Fibroblast of lung (primary cell): ENCODE data around the gene MED15. TPM values are rescaled to one million over a fixed set of nuclear protein-coding genes. Genes with fewer than 3 reads are reported as not detected.

Source experiments
- DNase-seq, 2 donors: peaks; one replicate each; pipeline versions ENCODE4 v3.0.0 to v3.0.0-alpha.2; 2010; ENCODE audit warnings: low read depth in 2 of 2
- H2AFZ ChIP-seq: 2 replicates; pipeline ENCODE4 v1.5.1; 2012; ENCODE audit warnings: low read length, control low read depth, inconsistent platforms
- H3K27ac ChIP-seq: 2 replicates; pipeline ENCODE4 v1.5.1; 2011; ENCODE audit warnings: low read length, control low read depth; ENCODE audit not compliant: insufficient read depth
- H3K27me3 ChIP-seq: 2 replicates; pipeline ENCODE4 v1.5.1; 2011; ENCODE audit warnings: mild to moderate bottlenecking, low read length; ENCODE audit not compliant: control insufficient read depth, insufficient read depth
- H3K36me3 ChIP-seq: 2 replicates; pipeline ENCODE4 v1.5.1; 2011; ENCODE audit warnings: low read length; ENCODE audit not compliant: control insufficient read depth, insufficient read depth
- H3K4me1 ChIP-seq: 2 replicates; pipeline ENCODE4 v1.5.1; 2011; ENCODE audit warnings: low read length; ENCODE audit not compliant: control insufficient read depth, insufficient read depth; ENCODE audit errors: extremely low read depth
- H3K4me2 ChIP-seq: 2 replicates; pipeline ENCODE4 v1.5.1; 2011; ENCODE audit warnings: low read length, control low read depth; ENCODE audit not compliant: insufficient read depth; ENCODE audit errors: extremely low read depth
- H3K4me3 ChIP-seq, 4 experiments: fragments of 200-600 bp in 1 of 4; sonication (generic) in 1 of 4; replicated peaks in 1 of 4; 2 replicates each; pipeline ENCODE4 v1.5.1; 2011 to 2016; ENCODE audit warnings: low read length in 4 of 4, low read depth in 3 of 4, mild to moderate bottlenecking in 3 of 4, control low read depth in 2 of 4, inconsistent platforms in 1 of 4, mixed read lengths in 1 of 4; ENCODE audit not compliant: insufficient read depth in 1 of 4; ENCODE audit errors: control extremely low read depth in 1 of 4
- H3K79me2 ChIP-seq: 2 replicates; pipeline ENCODE4 v1.5.1; 2012; ENCODE audit warnings: mild to moderate bottlenecking, low read length, inconsistent platforms; ENCODE audit not compliant: control insufficient read depth, insufficient read depth
- H3K9ac ChIP-seq: 2 replicates; pipeline ENCODE4 v1.5.1; 2011; ENCODE audit warnings: mild to moderate bottlenecking, low read length, control low read depth; ENCODE audit not compliant: insufficient read depth
- H3K9me3 ChIP-seq: 2 replicates; pipeline ENCODE4 v1.5.1; 2012; ENCODE audit warnings: low read depth, low read length; ENCODE audit not compliant: control insufficient read depth, insufficient read depth
- H4K20me1 ChIP-seq: 2 replicates; pipeline ENCODE4 v1.5.1; 2011; ENCODE audit warnings: low read length; ENCODE audit not compliant: control insufficient read depth, insufficient read depth; ENCODE audit errors: extremely low read depth
- EZH2 ChIP-seq: IDR thresholded peaks from 2 replicates; pipeline ENCODE4 v1.5.1; 2012; ENCODE audit warnings: low read length, control low read depth, mild to moderate bottlenecking; ENCODE audit errors: missing control alignments
- polyA plus RNA-seq, 2 donors: library from polyadenylated mRNA; depleted of rRNA in 1 of 2; stranded (reverse) in 1 of 2; unstranded in 1 of 2; fragments of >200 nt; gene quantifications; 2 replicates each; pipeline ENCODE4 v1.2.1, GENCODE V29; 2011 to 2012; ENCODE audit warnings: missing spikeins in 1 of 2
- total RNA-seq: library from RNA; depleted of rRNA; stranded (reverse); fragments of >200 nt; gene quantifications from 2 replicates; pipeline ENCODE4 v1.2.1, GENCODE V29; 2014
- TF ChIP-seq, protein P1 (sequence below), 2 donors: IDR thresholded peaks in 1 of 2; conservative IDR thresholded peaks in 1 of 2; 1 replicate in 1 of 2; 2 replicates in 1 of 2; pipeline ENCODE4 v1.5.1; 2011 to 2012; ENCODE audit warnings: low read length in 2 of 2, control low read depth in 1 of 2, inconsistent platforms in 1 of 2, low read depth in 1 of 2, mild to moderate bottlenecking in 1 of 2

The MED15 gene
- total and polyA plus RNA-seq, 2 donors (not counting 1 experiment from before 2014, with no cell fraction given): 28.6 TPM

DNA sequence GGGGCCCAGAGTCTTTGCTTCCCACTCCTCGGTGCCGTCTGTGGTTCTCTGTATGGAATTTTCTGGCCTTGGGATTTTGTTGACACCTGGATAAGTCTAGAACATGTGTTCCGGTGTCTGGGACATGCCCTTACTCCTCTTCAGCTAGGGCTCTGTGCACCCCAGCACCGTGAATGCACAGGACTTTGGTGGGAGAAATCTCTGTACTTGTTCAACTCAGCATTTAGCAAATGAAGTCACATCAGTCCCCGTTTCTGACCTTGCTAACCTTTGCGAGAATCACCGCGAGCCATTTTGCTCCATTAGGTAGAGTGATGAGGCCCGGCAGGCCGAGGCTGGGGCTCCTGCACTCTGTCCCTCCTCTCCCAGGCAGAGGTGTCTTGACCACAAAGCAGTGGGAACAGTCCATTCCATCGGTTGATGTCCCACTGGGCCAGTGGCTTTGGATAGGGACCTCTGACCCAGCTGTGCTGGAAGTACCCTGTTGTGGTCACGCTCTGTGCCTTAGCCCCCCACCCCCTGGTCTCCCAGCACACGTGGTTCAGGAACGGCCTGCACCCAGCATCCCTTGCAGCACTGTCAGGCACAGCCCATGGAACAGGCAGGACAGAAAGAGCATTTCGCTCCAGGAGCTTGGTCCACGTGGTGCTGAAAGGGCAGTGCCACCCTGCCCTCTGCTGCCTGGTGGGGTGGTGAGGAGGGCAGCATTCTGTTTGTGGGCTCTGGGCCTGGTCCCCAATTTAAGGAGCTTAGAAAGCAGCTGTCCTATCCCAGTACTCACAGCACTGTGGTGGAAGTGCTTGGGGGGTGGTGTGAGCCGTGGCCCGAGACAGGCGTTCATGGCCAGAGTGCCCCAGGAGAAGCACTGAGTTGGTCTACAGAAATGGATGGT, 73.4 kb downstream of the MED15 start:
- DNase-seq: no peak
- peaks cover 6% of the 10 kb centered on the region for H3K79me2 ChIP-seq

GRCh38 chr22:20581503-20582170, 74.2 kb downstream of the MED15 start:
- H3K36me3 ChIP-seq: peaks cover 44% of the 10 kb centered on the region
- H3K4me1 ChIP-seq: no peaks in the 10 kb centered on the region
- H3K27me3 ChIP-seq: no peaks in the 10 kb centered on the region
- no peak overlapping the region for H3K4me2 ChIP-seq
- no peak overlapping the region for H3K4me3 ChIP-seq
- TF ChIP-seq, protein P1, sequence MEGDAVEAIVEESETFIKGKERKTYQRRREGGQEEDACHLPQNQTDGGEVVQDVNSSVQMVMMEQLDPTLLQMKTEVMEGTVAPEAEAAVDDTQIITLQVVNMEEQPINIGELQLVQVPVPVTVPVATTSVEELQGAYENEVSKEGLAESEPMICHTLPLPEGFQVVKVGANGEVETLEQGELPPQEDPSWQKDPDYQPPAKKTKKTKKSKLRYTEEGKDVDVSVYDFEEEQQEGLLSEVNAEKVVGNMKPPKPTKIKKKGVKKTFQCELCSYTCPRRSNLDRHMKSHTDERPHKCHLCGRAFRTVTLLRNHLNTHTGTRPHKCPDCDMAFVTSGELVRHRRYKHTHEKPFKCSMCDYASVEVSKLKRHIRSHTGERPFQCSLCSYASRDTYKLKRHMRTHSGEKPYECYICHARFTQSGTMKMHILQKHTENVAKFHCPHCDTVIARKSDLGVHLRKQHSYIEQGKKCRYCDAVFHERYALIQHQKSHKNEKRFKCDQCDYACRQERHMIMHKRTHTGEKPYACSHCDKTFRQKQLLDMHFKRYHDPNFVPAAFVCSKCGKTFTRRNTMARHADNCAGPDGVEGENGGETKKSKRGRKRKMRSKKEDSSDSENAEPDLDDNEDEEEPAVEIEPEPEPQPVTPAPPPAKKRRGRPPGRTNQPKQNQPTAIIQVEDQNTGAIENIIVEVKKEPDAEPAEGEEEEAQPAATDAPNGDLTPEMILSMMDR (conservative IDR thresholded peaks at IDR 0.05 in 1 of 2, IDR thresholded peaks at IDR 0.05 in 1 of 2; ENCODE audit: low read depth in 1 of 2, low read length in 2 of 2): no peak
- TF ChIP-seq EZH2: no peak
- no peak overlapping the region for H3K27ac ChIP-seq
- H3K79me2 ChIP-seq: peaks cover 5% of the 10 kb centered on the region
- DNase-seq: no peak
- no peaks in the 10 kb centered on the region for H4K20me1 ChIP-seq
- no peaks in the 10 kb centered on the region for H3K9me3 ChIP-seq
- H3K9ac ChIP-seq: no peak overlapping the region
- H2AFZ ChIP-seq: no peak overlapping the region

More for the DNA sequence above, 73.4 kb downstream of the MED15 start:
- Histone ChIP-seq H3K36me3 (peaks cover 37% of the 10 kb centered on the region), H3K9ac (no peak overlapping the region), H3K9me3 (no peaks in the 10 kb centered on the region), H3K4me2 (no peak overlapping the region), H3K4me3 (no peak overlapping the region), H4K20me1 (no peaks in the 10 kb centered on the region), H3K4me1 (no peaks in the 10 kb centered on the region), H3K27ac (no peak overlapping the region), H3K27me3 (no peaks in the 10 kb centered on the region), H2AFZ (no peak overlapping the region)
- TF ChIP-seq, protein P1 (conservative IDR thresholded peaks at IDR 0.05 in 1 of 2, IDR thresholded peaks at IDR 0.05 in 1 of 2; ENCODE audit: low read depth in 1 of 2, low read length in 2 of 2): no peak
- no peak for TF ChIP-seq EZH2

DNA sequence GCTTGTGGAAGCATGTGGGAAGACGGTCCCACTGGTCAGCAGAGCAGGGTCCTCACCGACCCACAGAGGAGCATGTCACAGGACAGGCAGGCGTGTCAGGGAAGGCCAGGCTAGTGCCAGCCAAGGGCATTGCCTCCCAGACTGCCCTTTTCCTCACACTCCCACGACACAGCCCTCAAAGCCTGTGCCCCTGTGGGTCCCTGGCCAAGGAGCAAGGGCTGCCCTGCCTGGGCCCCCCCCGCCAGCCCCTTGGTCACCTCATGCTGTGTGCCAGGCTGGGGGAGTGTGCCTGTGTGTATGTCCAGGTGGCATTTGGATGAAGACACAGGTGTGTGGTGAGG, 74.7 kb downstream of the MED15 start:
- Histone ChIP-seq H3K4me3 (no peak overlapping the region), H3K36me3 (peaks cover 46% of the 10 kb centered on the region), H3K79me2 (peaks cover 4% of the 10 kb centered on the region), H4K20me1 (no peaks in the 10 kb centered on the region), H3K9ac (no peak overlapping the region), H3K4me1 (no peaks in the 10 kb centered on the region), H3K27ac (no peak overlapping the region), H2AFZ (no peak overlapping the region), H3K27me3 (no peaks in the 10 kb centered on the region), H3K4me2 (no peak overlapping the region), H3K9me3 (no peaks in the 10 kb centered on the region)
- no peak for DNase-seq
- TF ChIP-seq, protein P1 (conservative IDR thresholded peaks at IDR 0.05 in 1 of 2, IDR thresholded peaks at IDR 0.05 in 1 of 2; ENCODE audit: low read depth in 1 of 2, low read length in 2 of 2): no peak
- TF ChIP-seq EZH2: no peak
